Activated CD4-positive, alpha-beta T cell treated with anti-CD3 and anti-CD28 coated beads, Interleukin-2, amount 10 ng/mL, durations not matched to agents 24 days and 14 days (primary cell): Measurements from ENCODE around the gene TRAPPC2L. TPM values are rescaled to one million over a fixed set of nuclear protein-coding genes. Genes with fewer than 3 reads are reported as not detected.

Source experiments
- DNase-seq: peaks from one replicate; pipeline ENCODE4 v3.0.0; 2022
- H3K27ac Mint-ChIP-seq: one replicate; pipeline ENCODE4 v1.8.0; 2022; ENCODE audit warnings: mild to moderate bottlenecking, mixed read lengths
- H3K27me3 Mint-ChIP-seq: one replicate; pipeline ENCODE4 v1.8.0; 2022; ENCODE audit warnings: mixed read lengths
- H3K36me3 Mint-ChIP-seq: one replicate; pipeline ENCODE4 v1.8.0; 2022; ENCODE audit warnings: low read depth, mild to moderate bottlenecking, mixed read lengths
- H3K4me1 Mint-ChIP-seq: one replicate; pipeline ENCODE4 v1.8.0; 2021; ENCODE audit warnings: mixed read lengths
- H3K4me3 Mint-ChIP-seq: one replicate; pipeline ENCODE4 v1.8.0; 2022; ENCODE audit warnings: mild to moderate bottlenecking, moderate library complexity, mixed read lengths
- H3K9me3 Mint-ChIP-seq: one replicate; pipeline ENCODE4 v1.8.0; 2021; ENCODE audit warnings: mixed read lengths
- intact Hi-C: fragments of 100-400 bp; cut with micrococcal nuclease; formaldehyde crosslinking; loops from one replicate; pipeline ENCODE4 v1.15.1; 2023
- total RNA-seq: library from RNA; stranded (reverse); gene quantifications from 2 replicates; pipeline ENCODE4 v1.2.3, GENCODE V29; 2022

Gene TRAPPC2L
- total RNA-seq, 1 donor from 2014 or later = 62.1 TPM

DNA sequence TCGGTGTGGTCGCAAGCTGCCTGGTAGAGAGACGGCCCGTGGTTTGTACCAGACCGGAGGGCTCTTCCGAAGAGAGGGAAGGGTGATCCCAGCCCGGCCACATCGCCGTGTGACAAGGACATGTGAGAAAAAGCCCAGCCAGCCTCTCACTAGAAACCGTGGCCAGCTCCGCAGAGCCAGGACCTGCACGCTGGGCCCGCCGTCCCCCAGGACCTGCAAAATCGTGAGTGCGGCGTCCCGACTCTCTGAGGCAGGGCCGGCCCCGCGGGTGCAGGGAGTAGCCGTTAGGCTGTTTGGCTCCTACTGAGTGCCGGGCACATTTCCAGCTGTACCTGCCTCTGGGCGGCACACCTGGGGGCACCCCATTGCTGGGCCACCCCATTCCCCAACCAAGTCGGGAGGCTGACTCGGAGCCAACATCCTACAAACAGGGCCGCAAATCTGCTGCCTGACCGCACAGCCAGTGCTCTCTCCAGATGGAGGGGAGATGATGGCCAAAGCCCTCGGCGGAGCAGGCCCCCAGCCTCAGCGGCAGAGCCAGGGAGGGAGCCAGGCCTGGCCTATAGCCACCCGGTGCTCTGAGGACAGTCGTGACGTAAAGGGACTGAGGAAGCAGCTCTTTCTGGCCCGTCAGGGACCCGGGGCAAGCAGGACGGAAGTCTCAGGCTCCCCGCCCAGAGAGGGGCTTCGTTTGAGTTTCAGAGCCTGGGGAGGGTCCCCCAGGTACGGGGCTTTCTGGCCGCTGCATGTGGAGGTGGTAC lies 43.2 kb downstream of the TRAPPC2L start:
- no peaks in the 10 kb centered on the region for H3K27me3 Mint-ChIP-seq
- intact Hi-C loops = no loop called here
- H3K4me1 Mint-ChIP-seq = no peaks in the 10 kb centered on the region
- DNase-seq = no peak
- no peak overlapping the region for H3K4me3 Mint-ChIP-seq
- H3K36me3 Mint-ChIP-seq = no peaks in the 10 kb centered on the region
- no peak overlapping the region for H3K27ac Mint-ChIP-seq
- H3K9me3 Mint-ChIP-seq = no peaks in the 10 kb centered on the region

- no peaks in the 10 kb centered on the region for H3K36me3 Mint-ChIP-seq
- H3K4me1 Mint-ChIP-seq = no peaks in the 10 kb centered on the region
- no peaks in the 10 kb centered on the region for H3K27me3 Mint-ChIP-seq
- intact Hi-C loops = no loop called here
- no peak overlapping the region for H3K4me3 Mint-ChIP-seq
- no peak for DNase-seq
- no peaks in the 10 kb centered on the region for H3K9me3 Mint-ChIP-seq
- H3K27ac Mint-ChIP-seq = no peak overlapping the region
Measured at GRCh38 chr16:88900662-88901052, 43.7 kb downstream of the TRAPPC2L start.

DNA sequence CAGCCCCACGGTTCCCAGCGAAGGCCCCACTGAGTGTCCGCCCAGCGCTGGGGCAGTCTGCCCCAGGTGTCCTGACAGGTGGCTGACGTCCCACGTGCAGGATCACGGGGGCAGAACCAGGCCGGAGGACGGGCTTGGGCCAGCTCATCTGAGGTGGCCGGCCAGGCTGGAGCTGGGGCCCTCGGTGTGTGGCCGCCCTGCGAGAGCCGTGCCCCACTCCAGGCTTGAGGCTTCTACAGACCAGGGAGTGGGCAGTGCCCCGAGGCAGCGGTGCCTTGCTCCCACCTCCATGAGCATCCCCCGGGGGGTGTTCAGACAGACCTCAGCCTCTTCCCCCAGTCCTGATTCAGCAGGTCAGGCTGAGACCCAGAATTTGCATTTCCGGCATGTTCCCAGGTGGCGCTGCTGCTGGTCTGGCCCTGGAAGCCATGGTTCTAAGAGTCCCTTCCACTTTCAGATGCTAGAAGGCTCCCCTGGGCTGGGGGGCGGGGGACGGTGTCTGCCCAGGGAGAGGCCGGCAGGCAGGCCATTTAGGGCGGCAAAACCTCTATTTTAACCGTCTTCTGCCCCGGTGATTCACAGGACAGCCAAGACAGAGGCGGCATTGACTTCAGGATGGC lies 44.9 kb downstream of the TRAPPC2L start:
- Mint-ChIP-seq H3K4me3 (no peak overlapping the region), H3K4me1 (no peaks in the 10 kb centered on the region), H3K27me3 (no peaks in the 10 kb centered on the region), H3K27ac (no peak overlapping the region), H3K36me3 (no peaks in the 10 kb centered on the region), H3K9me3 (no peaks in the 10 kb centered on the region)
- DNase-seq = no peak
- intact Hi-C loops = no loop called here

DNA sequence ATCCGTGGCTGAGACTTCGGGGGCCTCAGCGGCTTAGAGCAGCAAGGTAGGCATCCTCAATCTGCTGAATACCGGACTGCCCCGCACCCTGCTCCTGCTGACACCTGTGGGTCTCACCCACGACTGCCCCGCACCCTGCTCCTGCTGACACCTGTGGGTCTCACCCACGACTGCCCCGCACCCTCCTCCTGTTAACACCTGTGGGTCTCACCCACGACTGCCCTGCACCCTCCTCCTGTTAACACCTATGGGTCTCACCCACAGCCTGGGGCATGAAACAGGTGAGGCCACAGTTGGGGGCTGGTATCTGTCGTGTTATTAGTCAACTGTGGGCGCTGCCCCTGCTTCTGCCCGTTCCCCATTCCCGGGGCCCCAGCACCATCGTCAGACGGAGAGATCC lies 45.8 kb downstream of the TRAPPC2L start:
- intact Hi-C loops = no loop called here
- Mint-ChIP-seq H3K4me1 (no peaks in the 10 kb centered on the region), H3K36me3 (no peaks in the 10 kb centered on the region), H3K4me3 (no peak overlapping the region), H3K27ac (no peak overlapping the region), H3K9me3 (no peaks in the 10 kb centered on the region), H3K27me3 (no peaks in the 10 kb centered on the region)
- no peak for DNase-seq

DNA sequence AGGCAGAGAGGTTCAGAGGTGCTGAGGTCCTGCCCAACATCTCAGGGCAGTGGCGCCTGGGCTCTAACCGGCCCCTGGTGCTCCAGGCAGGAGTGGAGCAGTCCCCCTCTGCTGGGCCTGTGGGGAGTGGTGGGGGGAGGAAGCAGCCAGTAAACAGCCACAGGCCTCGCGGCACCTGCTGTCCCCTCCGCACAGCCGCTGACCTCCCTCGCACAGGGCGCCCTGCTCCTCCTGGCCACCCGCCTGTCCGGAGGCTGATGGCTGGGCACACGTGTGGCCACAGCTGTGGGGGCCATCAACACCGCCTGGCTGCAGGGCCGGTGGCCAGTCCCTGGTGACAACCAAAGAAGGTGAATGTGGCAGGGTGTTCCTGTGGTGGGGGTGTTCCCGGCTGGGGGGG lies 46.3 kb downstream of the TRAPPC2L start:
- H3K9me3 Mint-ChIP-seq = no peaks in the 10 kb centered on the region
- no peak for DNase-seq
- H3K27me3 Mint-ChIP-seq = no peaks in the 10 kb centered on the region
- no peak overlapping the region for H3K4me3 Mint-ChIP-seq
- intact Hi-C loops = no loop called here
- H3K27ac Mint-ChIP-seq = no peak overlapping the region
- H3K4me1 Mint-ChIP-seq = no peaks in the 10 kb centered on the region
- H3K36me3 Mint-ChIP-seq = no peaks in the 10 kb centered on the region

DNA sequence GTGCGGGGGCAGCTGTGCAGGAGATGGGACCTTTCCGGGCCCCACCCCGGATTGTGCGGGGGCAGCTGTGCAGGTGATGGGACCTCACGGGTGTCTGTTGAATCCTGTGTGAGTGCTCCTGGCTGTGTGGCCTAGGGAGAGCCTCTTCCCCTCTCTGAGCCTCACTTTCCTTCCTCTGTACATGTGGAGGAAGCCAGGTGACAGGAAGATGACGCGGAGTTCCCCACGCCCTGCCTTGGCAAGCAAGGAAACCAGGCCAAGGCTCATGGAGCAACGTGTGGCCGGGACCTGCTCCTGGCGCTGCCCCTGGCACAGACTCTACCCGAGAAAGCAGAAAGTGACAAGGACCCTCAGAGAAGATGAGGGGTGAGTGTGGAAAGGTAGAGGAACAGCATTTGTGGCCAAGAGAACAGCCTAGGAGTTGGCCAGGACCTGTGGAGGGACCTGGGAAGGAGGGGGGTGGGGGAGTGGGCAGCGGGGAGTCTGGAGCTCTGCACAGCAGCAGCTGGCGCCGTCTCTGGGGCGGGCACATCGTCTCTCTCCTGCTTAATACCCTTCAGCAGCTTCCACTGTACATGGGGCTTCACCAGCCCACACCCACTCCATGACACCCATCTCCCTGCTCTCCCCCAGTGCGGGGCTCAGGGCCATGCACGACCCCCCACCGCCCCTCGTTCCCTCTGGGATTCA lies 47.9 kb downstream of the TRAPPC2L start:
- no peak for DNase-seq
- Mint-ChIP-seq H3K27me3 (no peaks in the 10 kb centered on the region), H3K4me1 (no peaks in the 10 kb centered on the region), H3K36me3 (no peaks in the 10 kb centered on the region), H3K4me3 (no peak overlapping the region), H3K27ac (no peak overlapping the region), H3K9me3 (no peaks in the 10 kb centered on the region)
- intact Hi-C loops = no loop called here

GRCh38 chr16:88905563-88905962 lies 48.6 kb downstream of the TRAPPC2L start:
- Mint-ChIP-seq H3K27me3 (no peaks in the 10 kb centered on the region), H3K4me1 (no peaks in the 10 kb centered on the region), H3K9me3 (no peaks in the 10 kb centered on the region), H3K36me3 (no peaks in the 10 kb centered on the region), H3K27ac (no peak overlapping the region), H3K4me3 (no peak overlapping the region)
- intact Hi-C loops = no loop called here
- no peak for DNase-seq

DNA sequence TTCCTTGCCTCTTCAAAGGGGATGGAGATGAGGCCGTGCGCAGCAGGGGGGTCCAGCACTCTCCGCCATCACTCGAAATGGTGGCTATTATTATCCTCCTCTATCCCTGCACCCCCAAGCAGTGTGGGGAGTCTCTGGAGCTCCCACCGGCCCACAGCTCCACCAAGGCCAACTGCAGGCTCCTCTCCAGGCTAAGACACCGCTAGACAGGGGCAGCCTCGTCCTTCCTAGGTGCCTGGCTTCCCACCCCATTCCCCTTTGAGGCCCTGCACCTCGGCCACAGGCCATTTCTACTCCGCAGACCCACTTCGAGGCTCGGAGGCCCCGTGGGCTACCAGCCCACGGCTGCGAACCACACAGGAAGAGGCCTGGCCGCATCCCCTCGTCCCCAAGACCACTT lies 49.1 kb downstream of the TRAPPC2L start:
- Mint-ChIP-seq H3K36me3 (no peaks in the 10 kb centered on the region), H3K4me3 (no peak overlapping the region), H3K4me1 (no peaks in the 10 kb centered on the region), H3K9me3 (no peaks in the 10 kb centered on the region), H3K27ac (no peak overlapping the region), H3K27me3 (no peaks in the 10 kb centered on the region)
- intact Hi-C loops = no loop called here
- no peak for DNase-seq

DNA sequence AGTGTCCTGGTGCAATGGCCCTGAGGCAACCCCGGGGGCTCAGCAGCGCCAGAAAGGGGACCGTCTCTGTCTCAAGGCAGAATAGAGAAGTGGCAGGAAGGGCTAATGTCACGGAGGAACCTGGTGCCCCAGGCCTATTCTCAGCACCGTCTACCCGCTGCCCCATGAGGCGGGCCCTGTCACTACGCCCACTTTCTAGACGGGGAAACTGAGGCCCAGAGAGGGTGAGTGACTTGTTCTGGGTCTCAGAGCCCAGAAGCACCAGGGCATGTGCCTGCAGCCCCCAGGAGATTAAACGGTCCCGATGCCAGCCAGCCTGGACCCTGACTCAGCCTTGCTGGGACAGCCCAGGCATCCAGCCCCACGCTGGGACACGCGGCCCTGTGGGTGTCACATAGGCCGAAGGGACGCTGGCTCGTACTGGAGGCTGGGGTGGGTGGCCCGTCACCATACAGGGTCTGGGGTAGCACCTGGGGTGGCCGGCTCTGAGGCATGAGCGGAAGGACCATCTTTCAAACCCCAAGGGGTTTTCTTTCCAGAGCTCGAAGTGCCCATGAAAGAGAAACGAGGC lies 49.7 kb downstream of the TRAPPC2L start:
- Mint-ChIP-seq H3K9me3 (no peaks in the 10 kb centered on the region), H3K27ac (no peak overlapping the region), H3K27me3 (no peaks in the 10 kb centered on the region), H3K36me3 (no peaks in the 10 kb centered on the region), H3K4me3 (no peak overlapping the region), H3K4me1 (no peaks in the 10 kb centered on the region)
- DNase-seq = no peak
- intact Hi-C loops = no loop called here

DNA sequence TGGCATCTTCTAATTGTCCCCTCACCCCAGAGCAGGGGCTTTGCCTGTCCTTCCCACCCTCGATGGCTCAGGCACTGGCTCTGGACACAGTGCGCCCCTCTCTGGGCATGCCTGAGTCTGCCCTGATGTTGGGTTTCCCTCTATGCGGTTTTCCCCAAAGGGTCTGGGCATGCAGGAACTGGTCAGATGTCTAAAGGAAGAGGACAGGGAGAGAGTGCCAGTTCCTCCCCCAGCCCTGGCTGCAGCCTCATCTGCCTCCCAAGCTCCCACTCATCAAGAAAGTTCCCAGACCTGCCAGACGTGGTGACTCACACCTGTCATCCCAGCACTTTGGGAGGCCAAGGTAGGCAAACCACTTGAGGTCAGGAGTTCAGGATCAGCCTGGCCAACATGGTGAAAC lies 50.8 kb downstream of the TRAPPC2L start:
- H3K4me3 Mint-ChIP-seq = no peak overlapping the region
- no peak for DNase-seq
- H3K27ac Mint-ChIP-seq = no peak overlapping the region
- H3K27me3 Mint-ChIP-seq = no peaks in the 10 kb centered on the region
- no peaks in the 10 kb centered on the region for H3K9me3 Mint-ChIP-seq
- no peaks in the 10 kb centered on the region for H3K36me3 Mint-ChIP-seq
- intact Hi-C loops = no loop called here
- H3K4me1 Mint-ChIP-seq = no peaks in the 10 kb centered on the region

GRCh38 chr16:88908307-88908706 lies 51.4 kb downstream of the TRAPPC2L start:
- Mint-ChIP-seq H3K4me1 (no peaks in the 10 kb centered on the region), H3K9me3 (no peaks in the 10 kb centered on the region), H3K36me3 (no peaks in the 10 kb centered on the region), H3K27ac (no peak overlapping the region), H3K4me3 (no peak overlapping the region), H3K27me3 (no peaks in the 10 kb centered on the region)
- DNase-seq = no peak
- intact Hi-C loops = no loop called here

- intact Hi-C loops = no loop called here
Measured at GRCh38 chr16:88909431-88910210, 52.7 kb downstream of the TRAPPC2L start.

GRCh38 chr16:88910284-88911135 lies 53.6 kb downstream of the TRAPPC2L start:
- DNase-seq = no peak
- H3K4me3 Mint-ChIP-seq = no peak overlapping the region
- no peaks in the 10 kb centered on the region for H3K9me3 Mint-ChIP-seq
- no peaks in the 10 kb centered on the region for H3K36me3 Mint-ChIP-seq
- no peak overlapping the region for H3K27ac Mint-ChIP-seq
- H3K4me1 Mint-ChIP-seq = no peaks in the 10 kb centered on the region
- no peaks in the 10 kb centered on the region for H3K27me3 Mint-ChIP-seq
- intact Hi-C loops = no loop called here

More at GRCh38 chr16:88909431-88910210, 52.7 kb downstream of the TRAPPC2L start:
- no peak for DNase-seq
- Mint-ChIP-seq H3K4me3 (no peak overlapping the region), H3K36me3 (no peaks in the 10 kb centered on the region), H3K27me3 (no peaks in the 10 kb centered on the region), H3K27ac (no peak overlapping the region), H3K4me1 (no peaks in the 10 kb centered on the region), H3K9me3 (no peaks in the 10 kb centered on the region)
